HG03520 (cell line): Measurements from ENCODE around the gene RIPPLY1.
"Not testable (repeated sequence)": the region's sequence is repeated elsewhere in the genome, so short reads cannot be mapped to it uniquely, and the experiment has no call there.

Source experiments
- ATAC-seq: cut with Tn5 transposase; IDR thresholded peaks from one replicate; pipeline ENCODE4 v1.9.1; 2021; ENCODE audit warnings: mild to moderate bottlenecking, moderate library complexity; ENCODE audit not compliant: unreplicated experiment

Gene RIPPLY1

DNA sequence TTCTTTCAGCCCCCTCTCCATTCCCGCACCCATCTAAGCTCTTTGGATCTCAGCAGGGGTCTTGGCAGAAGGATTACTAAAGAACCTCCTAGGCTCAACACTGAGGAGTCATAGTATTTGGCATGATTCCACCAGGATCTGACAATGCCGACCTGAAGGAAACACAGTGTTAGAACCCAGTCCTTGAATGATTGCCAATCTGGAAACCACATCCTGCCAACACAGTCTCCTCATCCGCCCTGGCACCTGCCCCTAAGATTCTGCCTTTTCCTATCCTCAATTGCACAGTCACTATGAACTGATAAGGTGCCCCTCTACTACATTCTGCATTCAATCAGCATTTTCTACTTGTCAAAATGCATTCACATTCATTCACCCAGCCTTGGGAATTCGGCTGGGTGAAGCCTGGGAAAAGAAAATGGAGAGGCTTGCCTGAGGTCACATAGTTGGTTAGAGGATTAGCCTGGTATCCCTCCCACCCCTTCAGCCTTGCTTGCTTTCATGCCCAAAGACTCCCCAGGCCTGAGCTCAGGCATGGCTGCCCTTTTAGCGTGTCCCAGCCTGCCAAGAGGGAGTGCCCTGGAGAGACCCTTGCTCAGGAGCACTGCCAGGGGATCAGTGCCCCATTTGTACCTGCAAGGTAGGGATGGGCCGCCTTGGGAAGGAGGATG lies 14.8 kb upstream of the RIPPLY1 start:
- no peak for ATAC-seq

DNA sequence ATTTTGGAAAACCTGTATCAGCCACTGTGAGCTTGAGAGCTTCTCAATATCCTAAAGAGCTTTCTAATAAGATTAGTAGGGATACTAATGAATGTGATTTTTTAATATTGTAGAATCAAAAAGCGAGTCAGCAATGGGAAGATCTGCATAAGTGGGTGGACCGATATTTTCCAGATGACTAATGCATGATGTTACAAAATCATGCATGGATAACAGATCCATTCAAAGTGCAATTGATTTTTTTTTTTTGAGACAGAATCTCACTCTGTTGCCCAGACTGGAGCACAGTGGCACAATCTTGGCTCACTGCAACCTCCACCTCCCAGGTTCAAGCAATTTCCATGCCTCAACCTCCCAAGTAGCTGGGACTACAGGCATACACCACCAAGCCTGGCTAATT lies 9.7 kb upstream of the RIPPLY1 start:
- no peak for ATAC-seq

DNA sequence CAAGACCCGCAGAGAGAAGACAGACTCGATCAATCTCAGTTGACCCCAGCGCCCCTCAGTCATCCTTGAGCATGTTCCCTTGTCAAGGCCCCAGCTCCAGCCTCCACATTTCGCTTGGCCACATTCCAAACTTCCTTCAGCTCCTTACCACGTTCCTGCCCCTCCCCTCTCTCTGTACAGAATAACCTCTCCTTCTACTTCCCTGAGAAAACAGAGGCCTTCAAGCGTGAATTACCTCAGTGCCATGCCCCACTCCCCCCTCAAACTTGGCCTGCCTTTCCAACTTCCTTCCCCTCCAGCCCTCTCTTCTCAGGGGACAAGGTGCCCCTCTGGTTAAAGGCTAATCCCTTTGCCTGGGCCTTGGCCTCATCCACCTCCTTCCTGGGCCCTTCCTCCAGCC lies 3.2 kb upstream of the RIPPLY1 start:
- ATAC-seq = no peak

DNA sequence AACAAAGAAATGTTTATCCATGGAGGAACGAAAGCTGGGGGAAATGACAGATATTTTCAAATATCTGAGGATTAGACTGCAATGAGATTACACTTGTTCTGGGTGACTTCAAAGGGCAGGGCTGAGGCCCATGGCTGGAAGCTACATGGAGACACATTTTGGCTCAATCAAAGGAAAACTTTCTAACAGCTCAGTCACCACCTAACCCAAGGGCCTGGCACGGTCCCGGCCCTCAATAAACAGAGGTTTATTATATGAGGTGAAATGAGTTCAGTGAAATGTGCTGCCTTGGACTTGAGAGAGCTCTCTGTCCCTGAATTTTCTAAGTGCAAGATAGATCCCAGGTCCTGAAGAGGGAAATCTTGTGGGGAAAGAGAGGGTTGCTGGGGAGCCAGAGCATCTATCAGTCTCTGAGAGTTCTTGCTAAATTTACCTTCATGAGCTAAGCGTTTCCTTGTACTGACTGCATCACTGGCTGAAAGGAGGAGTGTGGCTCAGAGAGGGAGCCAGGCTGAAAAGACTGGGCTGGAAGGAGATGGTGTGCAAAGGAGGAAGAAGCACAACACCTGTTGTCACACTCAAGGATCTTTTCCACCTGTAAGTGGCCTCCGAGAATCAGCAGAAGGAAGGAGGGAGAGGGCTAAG lies 2.0 kb upstream of the RIPPLY1 start:
- no peak for ATAC-seq

DNA sequence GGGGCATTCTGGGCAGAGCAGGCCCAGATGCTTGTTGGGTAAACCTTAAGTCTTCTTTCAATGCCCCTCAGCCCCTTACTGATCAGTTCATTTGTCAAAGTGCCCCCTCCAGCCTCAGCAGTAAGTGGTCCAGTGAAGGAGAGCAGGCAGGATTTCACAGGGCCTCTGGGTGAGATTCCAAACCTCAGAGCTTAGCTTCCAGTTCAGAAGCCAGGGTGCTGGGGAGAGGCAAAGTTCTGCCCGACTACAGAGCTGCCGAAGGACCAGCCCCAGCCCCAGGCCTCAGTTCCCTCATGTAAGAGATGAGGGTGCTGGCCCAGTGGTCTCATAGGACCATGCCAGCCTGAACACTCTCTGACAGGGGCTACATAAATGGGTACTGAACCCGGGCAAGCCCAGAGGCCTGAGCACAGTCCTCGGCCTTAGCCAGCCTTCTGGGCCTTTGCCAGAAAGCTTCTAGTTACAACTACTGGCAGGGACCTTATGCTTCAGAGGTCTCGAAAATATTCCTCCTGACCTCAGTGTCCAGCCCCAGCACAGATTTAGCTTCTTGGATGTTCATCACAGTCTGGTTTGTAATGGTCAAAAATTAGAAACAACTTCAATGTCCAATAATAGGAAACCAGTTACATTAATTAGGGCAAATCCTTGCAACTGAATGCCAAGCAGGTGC lies 851 bp upstream of the RIPPLY1 start:
- ATAC-seq = no peak

DNA sequence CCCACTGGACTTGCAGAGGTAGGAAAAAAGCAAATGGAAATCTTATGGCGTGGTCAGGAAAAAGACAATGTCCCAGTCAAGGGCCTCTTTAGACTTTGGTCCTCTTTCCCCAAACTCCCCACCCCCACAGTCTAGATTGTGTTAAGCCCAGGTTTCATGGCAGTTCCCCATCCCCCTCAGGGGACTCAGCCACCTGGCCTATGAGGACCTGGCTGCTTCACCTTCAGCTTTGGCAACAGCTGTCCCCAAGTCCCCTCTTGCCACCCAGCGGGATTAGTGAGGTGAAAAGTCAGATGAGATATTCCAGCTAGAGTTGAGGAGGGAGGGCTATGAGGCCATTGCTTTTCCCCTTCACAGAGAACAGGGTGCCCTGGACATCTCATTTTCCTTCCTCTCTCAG lies 457 bp downstream of the RIPPLY1 start:
- ATAC-seq = no peak

DNA sequence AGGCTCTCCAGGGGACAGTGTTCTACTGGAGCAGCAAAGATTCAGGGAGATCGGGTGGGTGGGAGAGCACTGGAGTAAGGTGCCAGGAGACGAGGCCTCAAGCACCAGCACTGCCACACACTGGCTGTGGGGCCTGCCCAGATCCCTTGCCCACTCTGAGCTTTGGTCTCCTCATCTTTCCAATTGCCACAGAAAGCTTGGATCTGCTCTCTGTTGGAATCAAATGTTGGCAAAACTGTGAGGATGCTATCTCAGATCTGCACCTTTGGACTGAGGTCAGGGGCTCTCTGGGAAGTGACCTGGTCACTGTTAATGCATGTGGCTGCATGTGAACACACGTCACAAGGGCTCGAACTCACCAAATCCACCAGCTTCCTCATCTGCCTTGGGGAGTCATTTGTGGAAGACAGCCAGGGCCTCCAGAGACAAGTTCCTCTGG lies 1.3 kb downstream of the RIPPLY1 start:
- ATAC-seq = no peak

DNA sequence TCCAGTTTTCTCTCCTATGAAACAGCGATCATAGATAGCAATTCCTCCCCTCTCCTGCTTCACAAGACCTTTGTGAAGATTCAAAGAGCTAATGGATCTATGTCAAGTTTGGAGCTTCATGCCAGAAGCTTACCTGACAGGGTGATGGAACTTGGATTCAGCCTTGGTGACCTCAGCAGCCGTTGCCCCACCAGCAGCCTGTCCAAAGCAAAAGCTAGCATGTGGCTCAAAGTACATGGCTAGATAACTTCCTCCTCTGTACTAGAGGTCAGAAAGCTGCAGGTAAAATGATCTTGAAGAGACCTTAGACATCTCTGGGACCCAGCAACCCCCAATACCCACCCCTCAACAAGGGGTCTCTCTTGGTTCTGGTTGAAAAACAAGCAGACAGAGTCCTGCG lies 1.8 kb downstream of the RIPPLY1 start:
- ATAC-seq = no peak

DNA sequence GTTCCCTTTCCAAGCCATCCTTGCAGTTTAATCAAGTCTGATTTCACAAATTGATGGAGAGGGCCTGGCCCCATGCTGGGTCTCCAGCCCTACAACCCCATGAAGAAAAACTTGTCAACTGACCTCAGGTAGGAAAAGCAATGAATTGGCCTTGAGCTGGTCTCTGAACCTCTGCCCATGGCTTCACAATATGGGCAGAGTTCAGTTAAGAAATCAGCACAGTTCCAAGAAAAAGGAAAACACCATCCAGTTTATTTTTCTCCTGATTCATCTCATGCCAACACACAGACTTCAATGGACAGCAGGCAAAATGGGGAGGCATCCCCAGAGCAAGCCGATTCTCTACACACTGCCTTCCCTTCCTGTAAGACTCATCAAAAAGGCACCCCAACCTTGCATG lies 3.3 kb downstream of the RIPPLY1 start:
- ATAC-seq = no peak

DNA sequence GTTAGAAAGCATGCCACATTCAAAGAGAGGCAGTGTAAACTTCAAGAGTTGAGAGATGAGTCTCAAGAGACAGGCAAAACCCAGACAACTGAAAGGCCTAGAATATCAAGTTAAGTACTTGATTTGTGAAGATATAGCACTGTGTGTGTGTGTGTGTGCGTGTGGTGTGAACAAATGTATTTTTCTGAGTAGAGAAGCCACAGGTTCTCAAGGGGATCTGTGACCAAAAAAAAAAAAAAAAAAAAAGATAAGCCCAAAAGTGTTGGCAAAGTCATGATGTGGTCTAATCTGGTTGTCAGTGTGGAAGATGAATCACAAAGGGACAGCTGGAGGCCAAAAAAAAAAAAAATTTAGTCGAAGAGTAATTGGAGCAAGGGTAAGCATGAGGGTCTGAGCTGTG lies 3.9 kb downstream of the RIPPLY1 start:
- ATAC-seq = no peak

DNA sequence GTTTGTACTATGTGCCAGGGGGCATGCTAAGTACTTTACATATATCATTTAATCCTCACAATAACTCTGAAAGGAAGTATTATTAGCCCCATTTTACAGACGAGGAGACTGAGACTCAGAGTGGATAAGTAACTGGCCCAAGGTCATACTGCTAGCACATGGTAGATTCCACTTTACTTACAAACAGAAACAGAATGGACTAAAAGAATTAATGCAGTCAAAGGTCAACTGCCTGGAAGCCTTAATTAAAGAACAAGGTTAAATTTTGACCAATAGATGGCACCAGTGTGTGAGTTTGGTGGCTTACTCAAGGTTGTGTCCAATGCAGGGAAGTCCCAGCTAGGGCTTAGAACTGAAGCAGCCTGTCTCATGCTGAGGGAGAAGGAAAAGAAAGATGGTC lies 4.7 kb downstream of the RIPPLY1 start:
- peak; percentile 73 for ATAC-seq

DNA sequence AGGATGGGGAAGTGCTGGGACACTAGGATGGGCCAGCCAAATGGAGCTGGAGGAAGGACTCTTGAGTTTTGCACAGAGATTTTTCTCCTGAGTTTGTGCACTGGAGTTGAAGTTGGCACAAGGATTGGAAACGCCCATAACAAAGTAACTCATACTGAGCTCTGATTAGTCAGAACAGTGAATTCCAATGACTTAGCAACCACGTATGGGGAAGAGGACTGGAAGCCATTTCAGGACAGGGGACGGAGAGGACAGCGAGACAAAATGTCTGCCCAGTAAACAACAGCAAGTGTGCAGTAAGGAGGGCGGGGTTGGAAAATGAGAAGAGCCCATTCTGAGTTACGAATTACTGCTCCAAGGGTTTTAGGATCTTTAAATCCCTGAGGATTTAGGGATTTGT lies 5.9 kb downstream of the RIPPLY1 start:
- no peak for ATAC-seq

DNA sequence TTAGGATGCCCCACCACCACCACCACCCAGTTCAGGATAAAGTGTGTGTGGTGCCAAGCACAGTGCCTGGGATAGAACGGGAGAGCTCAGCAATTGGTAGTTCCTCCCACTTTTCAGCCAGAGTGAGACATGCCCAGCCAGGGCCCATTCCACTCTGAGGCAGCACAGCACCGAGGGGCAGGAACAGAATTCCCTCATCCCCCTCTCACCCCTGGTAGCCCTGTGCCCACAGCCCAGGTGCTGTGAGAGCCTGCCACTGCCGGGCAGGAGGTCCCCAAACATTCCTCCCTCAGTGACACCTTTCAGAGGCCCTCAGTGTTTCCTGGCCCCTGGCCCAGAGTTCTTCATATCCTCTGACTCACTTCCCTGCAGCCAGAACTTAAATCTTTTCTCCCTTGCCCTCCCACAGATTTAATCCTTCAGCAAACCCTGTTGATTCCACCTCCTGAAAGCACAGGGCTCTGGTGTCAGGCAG lies 8.1 kb downstream of the RIPPLY1 start:
- no peak for ATAC-seq

DNA sequence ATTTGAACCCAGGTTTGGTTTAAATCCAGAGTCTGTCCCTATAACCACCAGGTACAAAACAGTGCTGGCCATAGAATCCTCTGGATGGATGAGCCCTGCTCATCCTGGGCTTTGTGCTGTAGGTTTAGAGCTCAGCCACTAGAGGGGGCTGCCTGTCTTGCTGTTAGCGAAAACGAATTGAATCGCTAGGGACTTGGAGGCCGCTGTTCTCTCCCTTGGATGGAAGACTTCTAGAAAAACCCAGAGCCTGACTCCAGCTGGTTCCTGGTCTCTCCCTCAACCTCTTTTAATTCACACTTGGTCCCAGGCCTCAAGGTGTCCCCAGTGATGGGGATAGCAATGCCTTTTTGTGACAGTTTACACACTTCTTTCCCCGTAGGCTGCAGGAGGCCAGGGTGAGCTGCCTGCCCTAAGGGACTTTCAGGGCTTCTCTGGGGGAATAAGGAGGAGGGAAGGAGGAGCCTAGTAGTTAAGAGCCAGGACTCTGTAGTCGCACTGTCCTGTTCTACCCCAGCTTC lies 8.7 kb downstream of the RIPPLY1 start:
- peak; percentile 75 for ATAC-seq

DNA sequence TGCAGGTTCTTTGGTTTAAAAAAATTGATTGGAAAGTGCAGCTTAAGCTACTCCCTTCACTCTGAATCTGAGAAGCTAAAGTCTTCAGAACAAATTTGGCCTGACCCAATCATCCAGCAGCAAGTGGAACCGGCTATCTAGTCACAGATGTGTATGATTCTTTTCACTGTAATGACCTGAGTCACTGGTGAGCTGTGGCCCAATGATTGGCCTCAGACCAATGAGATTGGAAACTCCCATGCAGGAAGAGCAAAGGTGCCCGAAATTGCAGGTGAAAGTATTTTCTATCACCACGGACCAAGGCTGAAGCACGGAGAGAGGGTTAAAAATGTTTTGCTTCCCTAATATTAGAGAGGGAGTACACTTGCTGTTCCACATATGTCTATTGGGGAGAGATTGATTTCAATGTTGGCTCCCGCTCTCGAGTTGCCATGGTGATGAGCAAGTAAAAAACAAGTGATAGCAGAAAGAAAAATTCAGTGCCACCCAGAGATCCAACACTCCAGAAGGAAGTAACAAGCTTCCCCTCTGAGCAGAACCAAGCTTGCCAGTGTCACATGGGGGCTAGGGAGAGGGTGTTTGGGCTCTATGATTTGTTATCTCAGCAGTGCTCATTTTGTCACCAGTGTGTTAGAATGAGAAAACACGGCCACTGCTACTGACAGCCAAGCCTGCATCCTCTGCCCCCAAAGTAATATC lies 11.2 kb downstream of the RIPPLY1 start:
- ATAC-seq = no peak

DNA sequence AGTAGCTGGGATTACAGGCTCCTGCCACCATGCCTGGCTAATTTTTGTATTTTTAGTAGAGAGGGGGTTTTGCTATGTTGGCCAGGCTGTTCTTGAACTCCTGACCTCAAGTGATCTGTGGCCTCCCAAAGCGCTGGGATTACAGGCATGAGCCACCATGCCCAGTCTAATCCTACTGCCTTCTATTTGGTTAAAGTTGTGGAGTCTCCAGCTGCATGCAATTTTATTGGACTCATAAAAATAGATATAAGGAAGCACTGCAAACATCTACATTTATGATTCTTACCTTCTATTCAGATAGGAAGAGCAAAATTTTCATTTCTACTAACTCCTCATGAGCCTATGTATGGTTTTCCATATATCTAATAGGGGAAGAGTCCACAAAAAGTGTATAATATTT lies 13.7 kb downstream of the RIPPLY1 start:
- ATAC-seq = no peak

DNA sequence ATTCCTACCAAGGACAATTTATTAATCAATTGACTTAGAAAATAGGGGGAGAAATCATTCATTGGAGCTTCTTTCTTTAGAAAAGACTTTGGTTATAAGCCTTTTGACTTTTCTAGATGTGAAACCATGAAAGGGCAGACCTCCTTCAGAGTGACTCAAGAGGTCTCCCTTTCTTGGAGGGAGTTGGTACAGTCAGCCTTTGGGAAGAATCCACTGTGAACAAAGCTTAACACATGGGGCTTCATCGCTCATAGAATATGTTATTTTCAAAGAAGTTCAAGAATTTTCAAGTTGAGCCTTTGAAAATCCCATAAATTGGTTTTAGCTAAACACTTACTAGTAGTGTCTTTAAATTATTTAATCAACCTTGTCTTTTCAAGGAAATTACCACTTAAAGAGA lies 28.0 kb downstream of the RIPPLY1 start:
- no peak for ATAC-seq

DNA sequence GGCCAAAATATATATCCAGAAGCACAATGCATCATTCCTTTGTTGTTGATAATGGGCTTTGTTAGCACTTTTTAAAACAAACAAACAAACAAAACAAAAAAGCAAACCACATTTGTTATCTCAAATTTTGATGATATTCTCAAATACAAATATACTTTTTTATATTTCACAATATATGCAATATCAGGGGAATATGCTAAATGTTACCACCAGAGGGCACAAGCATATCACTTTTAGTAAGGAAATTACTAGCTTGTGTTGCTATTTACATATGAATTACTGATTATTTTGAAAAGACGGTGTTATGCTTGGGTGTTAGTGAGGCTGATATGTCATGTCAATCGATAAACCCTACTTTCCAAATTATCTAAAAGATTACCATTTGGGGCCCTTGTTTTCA lies 29.1 kb downstream of the RIPPLY1 start:
- peak; percentile 48 for ATAC-seq

DNA sequence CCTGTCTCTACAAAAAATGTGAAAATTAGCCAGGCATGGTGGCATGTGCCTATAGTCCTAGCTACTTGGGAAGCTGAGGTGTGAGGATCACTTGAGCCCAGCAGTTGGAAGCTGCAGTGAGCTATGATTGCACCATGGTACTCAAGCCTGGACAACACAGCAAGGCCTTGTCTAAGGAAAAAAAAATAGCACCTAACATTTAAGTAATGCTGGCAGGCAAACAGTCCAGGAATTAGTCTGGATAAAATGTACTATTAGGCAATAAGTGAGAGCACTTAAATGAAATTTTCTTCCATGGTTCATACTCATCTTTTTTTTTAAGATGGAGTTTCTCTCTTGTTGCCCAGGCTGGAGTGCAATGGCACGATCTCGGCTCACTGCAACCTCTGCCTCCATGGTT lies 30.3 kb downstream of the RIPPLY1 start:
- not testable (repeated sequence) for ATAC-seq

DNA sequence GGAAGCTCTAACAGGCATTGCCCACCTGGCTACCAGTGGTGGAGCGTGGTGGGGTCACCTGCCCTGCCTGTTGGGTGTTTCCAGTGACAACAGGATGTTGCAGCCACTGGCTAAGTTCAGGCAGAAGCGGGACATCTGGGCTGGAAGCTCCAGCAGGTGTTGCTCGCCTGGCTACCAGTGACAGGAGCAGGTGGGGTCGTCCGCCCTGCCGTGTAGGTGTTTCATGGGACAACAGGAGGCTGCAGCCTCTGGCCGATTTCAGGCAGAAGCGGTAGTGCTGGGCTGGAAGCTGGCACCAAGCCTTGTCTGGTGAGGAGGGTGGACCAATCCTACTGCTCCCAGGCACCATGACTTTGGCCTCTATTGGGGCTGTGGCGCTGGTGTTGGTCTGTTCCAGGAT lies 39.4 kb downstream of the RIPPLY1 start:
- ATAC-seq = no peak

DNA sequence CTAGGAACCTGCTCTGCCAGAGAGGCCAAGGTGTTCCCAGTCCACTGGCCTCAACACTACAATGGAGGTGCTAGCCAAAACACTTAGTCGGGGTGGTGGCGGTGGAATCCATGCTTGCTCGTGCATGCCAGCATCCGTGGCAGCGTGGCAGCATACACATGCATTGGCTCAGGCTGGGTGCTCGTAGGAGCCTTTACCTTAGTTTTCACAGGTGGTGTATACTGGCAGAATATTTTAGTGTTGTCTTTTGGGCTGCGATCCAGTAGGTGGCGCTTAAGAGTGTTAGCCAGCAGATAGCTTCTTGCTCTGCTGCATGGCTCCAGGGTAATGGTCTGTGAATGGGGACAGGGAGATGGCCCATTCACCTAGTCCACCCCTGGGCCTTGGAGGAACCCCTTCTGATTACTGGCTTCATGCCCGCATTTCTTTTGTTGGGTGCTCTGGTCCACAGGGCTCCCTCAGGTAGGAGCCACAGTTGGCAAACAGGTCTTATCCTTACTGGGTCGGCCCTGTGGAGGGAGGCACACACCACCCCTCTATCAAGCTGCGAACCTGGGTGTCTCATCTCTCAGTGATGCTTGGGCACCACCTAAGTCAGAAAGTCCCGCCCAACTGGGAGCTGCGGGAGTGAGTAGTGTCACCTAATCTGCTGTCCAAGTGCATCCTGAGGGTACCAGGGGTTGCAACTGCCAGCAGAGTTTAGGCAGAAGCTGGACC lies 40.0 kb downstream of the RIPPLY1 start:
- peak; percentile 93 for ATAC-seq
